ENCODE results near the gene PIANP.

- TF ChIP-seq CTCF (IDR thresholded peaks at IDR 0.05; ENCODE audit: low read depth, low read length): no peak
- TF ChIP-seq EZH2phosphoT487 (IDR thresholded peaks at IDR 0.05; ENCODE audit: low read depth): no peak
Observed at GRCh38 chr12:6745741-6746525, 45.3 kb upstream of the PIANP start.
